ENCODE measurements around the gene PMM1.
"Not testable (repeated sequence)": the region's sequence is repeated elsewhere in the genome, so short reads cannot be mapped to it uniquely, and the experiment has no call there.

PMM1 gene

GRCh38 chr22:41589391-41590241 lies at the start of gene PMM1:
TSS of gene PMM1 (minus strand) at chr22:41589840. CDS start at chr22:41589805, 35 bp downstream.
- TF ChIP-seq CTCF (IDR thresholded peaks at IDR 0.05; ENCODE audit: control insufficient read depth, extremely low read depth, insufficient read depth), result no peak
- H3K4me3 ChIP-seq (ENCODE audit: low read depth, low read length), result peak within 1 kb of the TSS; percentile 78
- peak; percentile 96 for DNase-seq (ENCODE audit: low read depth)

- DNase-seq (ENCODE audit: low read depth), result no peak
- no peak for TF ChIP-seq CTCF (IDR thresholded peaks at IDR 0.05; ENCODE audit: control insufficient read depth, extremely low read depth, insufficient read depth)
- no peak overlapping the region for H3K4me3 ChIP-seq (ENCODE audit: low read depth, low read length)
Observed at GRCh38 chr22:41638748-41639147, 49.1 kb upstream of the PMM1 start.

DNA sequence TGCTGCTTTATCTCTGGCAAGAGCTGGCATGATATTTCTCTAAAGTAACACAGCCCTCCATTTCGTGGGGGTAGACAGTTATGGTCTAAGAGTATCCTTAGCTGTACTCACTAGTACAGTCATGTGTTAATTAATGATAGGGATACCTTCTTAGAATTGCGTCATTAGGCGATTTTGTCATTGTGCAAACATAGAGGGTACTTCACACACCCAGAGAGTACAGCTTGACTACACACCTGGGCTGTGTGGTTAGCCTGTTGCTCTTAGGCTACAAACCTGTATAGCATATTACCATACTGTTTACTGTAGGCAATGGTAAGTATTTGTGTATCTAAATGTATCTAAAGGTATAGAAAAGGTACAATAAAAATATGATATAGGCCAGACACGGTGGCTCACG lies 48.5 kb upstream of the PMM1 start:
- no peak overlapping the region for H3K4me3 ChIP-seq (ENCODE audit: low read depth, low read length)
- TF ChIP-seq CTCF (IDR thresholded peaks at IDR 0.05; ENCODE audit: control insufficient read depth, extremely low read depth, insufficient read depth), result no peak
- no peak for DNase-seq (ENCODE audit: low read depth)

- H3K4me3 ChIP-seq (ENCODE audit: low read depth, low read length); DNase-seq (ENCODE audit: low read depth): not testable (repeated sequence)
Observed at GRCh38 chr22:41637623-41638022, 48.0 kb upstream of the PMM1 start.

GRCh38 chr22:41636467-41636866 lies 46.8 kb upstream of the PMM1 start:
- no peak overlapping the region for H3K4me3 ChIP-seq (ENCODE audit: low read depth, low read length)
- DNase-seq (ENCODE audit: low read depth), result no peak
- no peak for TF ChIP-seq CTCF (IDR thresholded peaks at IDR 0.05; ENCODE audit: control insufficient read depth, extremely low read depth, insufficient read depth)

DNA sequence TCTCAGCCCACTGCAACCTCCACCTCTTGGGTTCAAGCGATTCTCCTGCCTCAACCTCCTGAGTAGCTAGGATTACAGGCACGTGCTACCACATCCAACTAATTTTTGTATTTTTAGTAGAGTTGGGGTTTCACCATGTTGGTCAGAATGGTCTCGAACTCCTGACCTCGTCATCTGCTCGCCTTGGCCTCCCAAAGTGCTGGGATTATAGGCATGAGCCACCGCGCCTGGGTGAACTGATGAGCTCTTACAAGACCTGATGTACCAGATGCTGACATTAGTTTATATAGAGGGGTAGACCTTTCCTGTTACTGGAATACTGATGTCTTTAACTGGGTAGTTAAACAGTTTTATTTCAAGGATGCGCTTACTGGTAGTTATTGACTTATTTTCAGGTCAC lies 45.0 kb upstream of the PMM1 start:
- H3K4me3 ChIP-seq (ENCODE audit: low read depth, low read length); DNase-seq (ENCODE audit: low read depth): not testable (repeated sequence)

- not testable (repeated sequence) for H3K4me3 ChIP-seq (ENCODE audit: low read depth, low read length); DNase-seq (ENCODE audit: low read depth)
Observed at GRCh38 chr22:41631615-41632014, 42.0 kb upstream of the PMM1 start.

DNA sequence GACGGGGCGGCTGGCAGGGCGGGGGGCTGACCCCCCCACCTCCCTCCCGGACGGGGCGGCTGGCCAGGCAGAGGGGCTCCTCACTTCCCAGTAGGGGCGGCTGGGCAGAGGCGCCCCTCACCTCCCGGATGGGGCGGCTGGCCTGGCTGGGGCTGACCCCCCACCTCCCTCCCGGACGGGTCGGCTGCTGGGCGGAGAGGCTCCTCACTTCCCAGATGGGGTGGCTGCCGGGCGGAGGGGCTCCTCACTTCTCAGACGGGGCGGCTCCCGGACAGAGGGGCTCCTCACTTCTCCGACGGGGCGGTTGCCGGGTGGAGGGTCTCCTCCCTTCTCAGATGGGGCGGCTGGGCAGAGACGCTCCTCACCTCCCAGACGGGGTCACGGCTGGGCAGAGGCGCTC lies 41.5 kb upstream of the PMM1 start:
- H3K4me3 ChIP-seq (ENCODE audit: low read depth, low read length); DNase-seq (ENCODE audit: low read depth): not testable (repeated sequence)

GRCh38 chr22:41625577-41625976 lies 35.9 kb upstream of the PMM1 start:
- no peak overlapping the region for H3K4me3 ChIP-seq (ENCODE audit: low read depth, low read length)
- no peak for DNase-seq (ENCODE audit: low read depth)
- no peak for TF ChIP-seq CTCF (IDR thresholded peaks at IDR 0.05; ENCODE audit: control insufficient read depth, extremely low read depth, insufficient read depth)
